NCI-H1436 treated with DMSO at 0.1 percent for 48 hours (cell line): Measurements from ENCODE around the gene ZCCHC4.
A peak's percentile ranks its signal among the peaks of the same experiment; 100 is the strongest.

Source experiments
- DNase-seq: peaks from one replicate; lab custom pipeline; 2025; lab: John Stamatoyannopoulos, UW

Gene ZCCHC4

GRCh38 chr4:25312496-25313200 lies at the start of gene ZCCHC4:
Gene ZCCHC4 (plus strand): TSS chr4:25312774. CDS start chr4:25312810, 36 bp downstream.
- peak; percentile 38 for DNase-seq

GRCh38 chr4:25271866-25272265 lies 40.7 kb upstream of the ZCCHC4 start:
- DNase-seq = no peak

- no peak for DNase-seq
Measured at GRCh38 chr4:25280210-25280609, 32.4 kb upstream of the ZCCHC4 start.

GRCh38 chr4:25283948-25284347 lies 28.6 kb upstream of the ZCCHC4 start:
- DNase-seq = no peak

GRCh38 chr4:25284466-25284865 lies 28.1 kb upstream of the ZCCHC4 start:
- no peak for DNase-seq

GRCh38 chr4:25290490-25291067 lies 22.0 kb upstream of the ZCCHC4 start:
- no peak for DNase-seq

GRCh38 chr4:25291158-25291733 lies 21.3 kb upstream of the ZCCHC4 start:
- no peak for DNase-seq

- no peak for DNase-seq
Measured at GRCh38 chr4:25297528-25298242, 14.9 kb upstream of the ZCCHC4 start.

GRCh38 chr4:25299476-25300203 lies 12.9 kb upstream of the ZCCHC4 start:
- no peak for DNase-seq

- DNase-seq = no peak
Measured at GRCh38 chr4:25301471-25301870, 11.1 kb upstream of the ZCCHC4 start.

GRCh38 chr4:25302626-25303025 lies 9.9 kb upstream of the ZCCHC4 start:
- DNase-seq = no peak

- no peak for DNase-seq
Measured at GRCh38 chr4:25303578-25303977, 9.0 kb upstream of the ZCCHC4 start.

GRCh38 chr4:25306518-25307057 lies 6.0 kb upstream of the ZCCHC4 start:
- DNase-seq = no peak

- no peak for DNase-seq
Measured at GRCh38 chr4:25307596-25307995, 5.0 kb upstream of the ZCCHC4 start.

- DNase-seq = no peak
Measured at GRCh38 chr4:25308306-25308705, 4.3 kb upstream of the ZCCHC4 start.

- DNase-seq = no peak
Measured at GRCh38 chr4:25308761-25309160, 3.8 kb upstream of the ZCCHC4 start.

GRCh38 chr4:25310066-25310802 lies 2.3 kb upstream of the ZCCHC4 start:
- no peak for DNase-seq

- DNase-seq = no peak
Measured at GRCh38 chr4:25310803-25311166, 1.8 kb upstream of the ZCCHC4 start.

- no peak for DNase-seq
Measured at GRCh38 chr4:25313201-25313895, 774 bp downstream of the ZCCHC4 start.

- DNase-seq = no peak
Measured at GRCh38 chr4:25320336-25320735, 7.8 kb downstream of the ZCCHC4 start.

- no peak for DNase-seq
Measured at GRCh38 chr4:25320773-25321172, 8.2 kb downstream of the ZCCHC4 start.
